Fibroblast of the aortic adventitia (primary cell): ENCODE data around the gene PRDM16. TPM values are rescaled to one million over a fixed set of nuclear protein-coding genes. Genes with fewer than 3 reads are reported as not detected.

Source experiments
- DNase-seq: peaks from one replicate; pipeline ENCODE4 v3.0.0-alpha.2; 2010; ENCODE audit warnings: low read depth
- H3K4me3 ChIP-seq: 2 replicates; pipeline ENCODE4 v1.5.1; 2011; ENCODE audit warnings: low read depth, mild to moderate bottlenecking, control low read depth, low read length, moderate library complexity
- total RNA-seq: library from RNA; depleted of rRNA; stranded (reverse); fragments of >200 nt; gene quantifications from 2 replicates; pipeline ENCODE4 v1.2.3, GENCODE V29; 2012; ENCODE audit warnings: low replicate concordance
- TF ChIP-seq, protein P1 (sequence below): IDR thresholded peaks from 2 replicates; pipeline ENCODE4 v1.5.1; 2011; ENCODE audit warnings: mild to moderate bottlenecking, low read length, control low read depth, inconsistent platforms; ENCODE audit not compliant: insufficient read depth

PRDM16 gene
- total RNA-seq, 1 donor, result 11.3 TPM

DNA sequence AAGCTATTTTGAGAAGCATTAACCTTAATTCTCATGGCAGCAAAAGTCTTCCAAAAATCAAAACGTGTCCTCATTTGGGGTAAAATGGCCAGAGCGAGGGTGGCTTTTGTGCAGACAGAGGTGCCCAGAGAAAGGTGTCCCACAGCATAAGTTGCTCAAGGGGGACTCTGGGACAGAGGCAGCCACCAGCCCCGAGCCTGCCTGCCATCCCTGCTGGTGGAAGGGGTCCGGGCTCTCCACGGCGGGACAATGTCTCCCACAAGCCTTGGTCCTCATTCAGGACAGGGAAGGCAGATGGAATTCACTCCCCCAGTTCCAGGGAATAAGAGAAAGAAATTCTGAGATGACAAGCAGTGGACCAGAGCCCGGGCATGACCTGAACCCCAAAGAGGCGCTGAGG lies 372.9 kb downstream of the PRDM16 start:
- H3K4me3 ChIP-seq, result no peak overlapping the region
- TF ChIP-seq, protein P1, sequence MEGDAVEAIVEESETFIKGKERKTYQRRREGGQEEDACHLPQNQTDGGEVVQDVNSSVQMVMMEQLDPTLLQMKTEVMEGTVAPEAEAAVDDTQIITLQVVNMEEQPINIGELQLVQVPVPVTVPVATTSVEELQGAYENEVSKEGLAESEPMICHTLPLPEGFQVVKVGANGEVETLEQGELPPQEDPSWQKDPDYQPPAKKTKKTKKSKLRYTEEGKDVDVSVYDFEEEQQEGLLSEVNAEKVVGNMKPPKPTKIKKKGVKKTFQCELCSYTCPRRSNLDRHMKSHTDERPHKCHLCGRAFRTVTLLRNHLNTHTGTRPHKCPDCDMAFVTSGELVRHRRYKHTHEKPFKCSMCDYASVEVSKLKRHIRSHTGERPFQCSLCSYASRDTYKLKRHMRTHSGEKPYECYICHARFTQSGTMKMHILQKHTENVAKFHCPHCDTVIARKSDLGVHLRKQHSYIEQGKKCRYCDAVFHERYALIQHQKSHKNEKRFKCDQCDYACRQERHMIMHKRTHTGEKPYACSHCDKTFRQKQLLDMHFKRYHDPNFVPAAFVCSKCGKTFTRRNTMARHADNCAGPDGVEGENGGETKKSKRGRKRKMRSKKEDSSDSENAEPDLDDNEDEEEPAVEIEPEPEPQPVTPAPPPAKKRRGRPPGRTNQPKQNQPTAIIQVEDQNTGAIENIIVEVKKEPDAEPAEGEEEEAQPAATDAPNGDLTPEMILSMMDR, result no peak
- no peak for DNase-seq

DNA sequence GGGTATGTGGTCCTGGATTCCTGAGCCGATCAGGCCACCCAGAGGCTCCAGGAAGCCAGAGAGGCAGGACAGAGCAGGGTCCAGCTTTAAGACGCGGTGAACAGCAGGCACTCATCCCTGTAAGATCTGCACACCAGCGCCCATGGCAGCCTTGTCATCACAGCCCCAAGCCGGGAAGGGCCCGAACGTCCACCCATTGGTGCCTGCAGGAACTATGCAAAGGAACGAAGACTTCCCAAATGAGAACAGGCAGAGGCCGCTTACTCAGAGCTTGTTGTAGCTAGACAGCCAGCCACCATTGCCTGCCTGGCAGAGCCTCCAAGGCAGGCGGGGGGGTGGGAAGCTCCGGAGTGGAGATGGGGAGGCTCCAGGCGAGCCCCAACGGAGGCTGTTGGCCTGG lies 373.3 kb downstream of the PRDM16 start:
- TF ChIP-seq, protein P1, result no peak
- H3K4me3 ChIP-seq, result no peak overlapping the region
- DNase-seq, result no peak

DNA sequence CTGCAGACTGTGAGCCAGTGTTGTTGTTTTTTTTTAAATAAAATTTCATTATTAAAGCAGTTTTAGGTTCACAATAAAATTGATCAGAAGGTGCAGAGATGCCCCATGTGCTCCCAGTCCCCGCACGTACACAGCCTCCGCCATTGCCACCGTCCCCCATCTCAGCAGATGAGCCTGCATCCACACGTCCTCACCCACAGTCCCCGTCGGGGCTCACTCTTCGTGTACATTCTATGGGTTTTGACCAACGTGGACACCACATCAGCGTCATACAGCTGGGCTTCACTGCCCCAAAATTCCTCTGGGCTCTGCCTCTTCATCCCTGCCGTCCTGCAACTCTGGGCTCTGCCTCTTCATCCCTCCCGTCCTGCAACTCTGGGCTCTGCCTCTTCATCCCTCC lies 373.9 kb downstream of the PRDM16 start:
- H3K4me3 ChIP-seq, result no peak overlapping the region
- TF ChIP-seq, protein P1, result no peak
- DNase-seq, result no peak

DNA sequence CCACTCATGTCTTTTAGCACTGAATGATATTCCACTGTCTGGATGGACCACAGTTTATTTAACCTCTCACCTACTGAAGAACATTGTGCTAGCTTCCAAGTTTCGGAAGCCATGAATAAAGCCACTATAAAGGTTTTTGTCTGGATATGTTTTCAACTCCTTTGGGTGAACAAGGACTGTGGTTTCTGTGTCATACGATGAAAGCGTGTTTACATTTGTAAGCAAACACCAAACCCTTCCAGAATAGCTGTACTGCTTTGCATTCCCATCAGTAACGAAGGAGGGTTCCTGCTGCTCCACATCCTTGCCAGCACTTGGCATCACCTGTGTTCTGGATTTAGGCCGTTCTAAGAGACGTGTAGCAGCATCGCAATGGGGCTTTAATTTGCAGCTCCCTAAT lies 374.8 kb downstream of the PRDM16 start:
- H3K4me3 ChIP-seq, result no peak overlapping the region
- DNase-seq, result no peak
- TF ChIP-seq, protein P1, result no peak

DNA sequence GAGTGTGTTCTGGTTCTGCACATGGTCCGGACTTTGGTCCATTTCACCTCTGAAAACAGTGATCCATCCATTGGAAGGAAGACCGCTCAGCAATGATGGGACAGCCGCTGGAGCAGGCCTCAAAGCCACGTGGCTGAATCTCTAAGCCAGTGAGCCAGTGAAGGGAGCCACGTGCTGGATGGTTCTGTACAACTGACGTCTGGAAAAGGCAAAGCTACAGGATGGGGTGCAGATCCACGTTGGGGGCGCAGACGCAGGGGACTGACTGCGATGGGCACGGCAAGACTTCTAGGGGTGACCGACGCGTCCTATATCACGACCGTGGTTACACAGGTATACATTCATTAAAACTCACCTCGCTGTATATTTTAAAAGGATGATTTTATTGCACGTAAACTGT lies 375.3 kb downstream of the PRDM16 start:
- H3K4me3 ChIP-seq, result no peak overlapping the region
- no peak for DNase-seq
- TF ChIP-seq, protein P1, result no peak

DNA sequence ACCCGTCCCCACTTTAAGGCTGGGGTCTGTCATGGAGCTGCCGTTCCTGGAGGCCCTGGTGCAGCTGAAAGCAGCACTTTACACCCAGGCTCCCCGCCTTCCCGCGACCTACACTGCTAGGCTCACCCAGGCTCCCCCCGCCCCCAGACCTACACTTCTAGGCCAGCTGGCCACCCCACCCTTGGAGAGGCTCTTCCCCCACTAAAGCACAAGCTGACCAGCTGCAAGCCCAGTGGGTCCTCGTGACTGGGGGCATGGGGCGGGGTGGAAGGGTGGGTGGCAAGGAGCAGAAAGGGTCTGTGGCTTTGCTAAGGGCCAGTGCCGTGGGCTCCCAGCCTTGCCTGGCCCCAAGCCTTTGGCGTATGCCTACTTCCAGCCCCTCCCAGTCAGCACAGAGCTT lies 375.7 kb downstream of the PRDM16 start:
- TF ChIP-seq, protein P1, result no peak
- DNase-seq, result no peak
- no peak overlapping the region for H3K4me3 ChIP-seq

DNA sequence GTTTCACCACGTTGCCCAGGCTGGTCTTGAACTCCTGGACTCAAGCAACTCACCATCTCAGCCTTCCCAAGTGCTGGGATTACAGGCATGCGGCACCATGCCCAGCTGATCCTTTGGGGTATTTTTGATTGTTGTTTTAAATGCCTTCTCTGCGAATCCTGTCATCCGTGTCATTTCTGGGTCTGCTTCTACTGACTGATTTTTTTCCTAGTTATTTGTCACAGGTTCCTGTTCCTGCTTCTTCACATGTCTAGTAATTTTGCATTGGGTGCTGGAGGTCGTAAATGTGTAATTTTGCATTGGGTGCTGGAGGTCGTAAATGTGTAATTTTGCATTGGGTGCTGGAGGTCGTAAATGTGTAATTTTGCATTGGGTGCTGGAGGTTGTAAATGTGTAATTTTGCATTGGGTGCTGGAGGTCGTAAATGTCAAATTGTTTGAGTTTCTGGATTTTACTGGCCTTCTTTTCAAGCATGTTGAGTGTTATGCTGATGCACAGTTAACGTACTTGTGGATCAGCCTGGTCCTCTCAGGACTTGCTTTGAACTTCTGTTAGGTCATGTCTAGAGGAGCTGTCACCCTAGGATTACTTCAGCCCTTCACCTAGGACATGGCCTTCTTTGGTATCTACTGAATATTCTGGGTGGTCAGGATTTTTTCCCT lies 381.3 kb downstream of the PRDM16 start:
- no peak for DNase-seq
- no peak overlapping the region for H3K4me3 ChIP-seq
- TF ChIP-seq, protein P1, result no peak
